RKO (cell line): ENCODE measurements around the gene SPTA1.
"Not testable (repeated sequence)": the region's sequence is repeated elsewhere in the genome, so short reads cannot be mapped to it uniquely, and the experiment has no call there.

ENCODE experiments used
- DNase-seq: peaks from one replicate; pipeline ENCODE4 v3.0.0-alpha.2; 2016; ENCODE audit warnings: low spot score

Gene SPTA1

GRCh38 chr1:158686111-158687009, at the start of gene SPTA1:
Gene SPTA1 (minus strand): TSS chr1:158686715. CDS start chr1:158686517, 198 bp downstream.
- DNase-seq: no peak

DNA sequence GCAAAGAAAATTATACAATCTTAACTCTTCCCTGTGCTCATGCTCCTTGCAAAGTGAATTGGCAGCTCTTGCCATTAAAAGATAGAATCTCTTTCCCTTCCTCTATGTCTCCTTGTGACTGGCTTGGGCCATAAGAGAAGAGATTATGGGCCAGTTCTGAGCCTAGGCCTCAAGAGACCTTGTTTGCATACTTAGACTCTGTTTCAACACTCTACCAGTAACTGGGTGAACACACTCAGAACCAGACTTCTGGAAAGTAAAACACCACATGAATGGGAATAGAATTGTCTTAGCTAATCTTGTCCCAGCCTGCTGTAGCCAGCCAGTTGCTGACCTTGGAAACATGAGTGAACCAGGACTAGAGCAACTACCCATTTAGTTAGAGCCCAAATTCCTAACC, 49.3 kb upstream of the SPTA1 start:
- no peak for DNase-seq

- no peak for DNase-seq
These were observed 46.0 kb upstream of the SPTA1 start for GRCh38 chr1:158732524-158732923.

- no peak for DNase-seq
These were observed 45.2 kb upstream of the SPTA1 start for GRCh38 chr1:158731707-158732106.

DNA sequence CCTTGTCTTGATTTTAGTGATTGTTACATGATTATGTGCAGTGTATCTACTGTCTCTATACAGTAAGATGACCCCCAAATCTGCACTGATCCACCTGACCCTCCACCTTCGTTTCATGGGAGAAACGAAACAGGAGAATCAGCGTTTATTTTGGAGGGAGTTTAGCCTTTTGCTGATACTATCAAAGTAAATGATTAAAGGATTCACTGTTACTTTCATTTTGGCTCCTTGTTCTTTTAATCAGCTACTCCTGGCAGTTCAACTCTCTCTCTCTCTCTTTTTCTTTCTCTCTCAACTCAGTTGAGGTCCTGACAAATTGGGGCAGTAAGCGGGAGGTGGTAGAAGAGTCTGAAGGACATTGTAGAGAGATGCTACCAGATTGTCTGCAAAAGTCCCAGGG, 43.9 kb upstream of the SPTA1 start:
- DNase-seq: no peak

DNA sequence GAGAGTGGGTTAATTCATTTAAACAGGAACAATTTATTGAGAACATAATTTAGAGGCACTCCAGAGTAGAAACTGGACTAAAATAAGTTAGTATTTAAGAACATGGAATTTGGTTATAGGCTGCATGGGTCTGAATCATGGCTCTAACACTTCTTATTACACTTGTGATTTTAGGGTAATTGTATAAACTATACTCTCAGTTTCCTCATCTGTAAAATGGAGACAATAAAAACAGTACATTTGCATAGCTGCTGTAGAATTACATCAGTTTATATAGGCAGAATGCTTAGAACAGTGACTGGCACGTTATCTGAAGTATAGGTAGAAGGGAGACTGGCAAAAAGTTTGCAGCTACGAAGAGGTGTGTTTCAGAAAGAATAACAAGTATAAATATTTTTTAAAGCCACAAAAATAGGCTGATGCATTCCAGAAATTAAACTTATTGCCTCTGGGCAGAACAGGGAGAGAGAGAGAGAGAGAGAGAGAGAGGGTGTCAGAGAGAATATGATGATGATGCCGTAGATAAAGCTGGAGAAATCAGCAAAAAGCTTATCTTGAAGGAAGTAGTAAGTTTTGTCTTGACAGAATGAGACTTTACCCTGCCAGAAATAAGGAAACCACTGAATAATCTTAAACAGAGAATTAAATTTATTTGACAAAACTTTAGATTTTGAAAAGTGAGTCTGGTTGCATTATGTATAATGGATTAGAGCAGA, 42.2 kb upstream of the SPTA1 start:
- DNase-seq: no peak

- no peak for DNase-seq
These were observed 37.9 kb upstream of the SPTA1 start for GRCh38 chr1:158724442-158724841.

DNA sequence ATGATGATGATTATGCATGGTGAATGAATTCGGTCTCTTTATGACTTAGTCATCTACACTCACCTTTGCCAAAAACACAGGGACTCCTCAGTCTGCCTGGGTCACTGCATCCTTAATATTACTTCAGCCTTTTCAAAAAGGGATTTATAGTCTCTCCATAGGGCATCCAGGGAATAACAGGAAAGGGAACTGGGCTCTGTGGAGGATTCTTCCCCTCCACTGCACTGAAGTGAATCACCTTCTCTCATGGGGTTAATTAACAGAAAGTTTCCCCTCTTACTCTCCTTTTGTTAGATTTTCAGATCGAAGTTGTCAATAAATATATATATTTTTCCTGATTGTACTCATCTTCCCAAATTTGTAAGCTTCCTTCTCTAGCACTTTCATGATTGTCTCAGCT, 34.1 kb upstream of the SPTA1 start, which contains the start of gene OR6K3:
TSS of gene OR6K3 (minus strand) at position 101 of the 400 bp plus-strand sequence. CDS start 2,605 bp downstream, outside the sequence.
- DNase-seq: no peak

DNA sequence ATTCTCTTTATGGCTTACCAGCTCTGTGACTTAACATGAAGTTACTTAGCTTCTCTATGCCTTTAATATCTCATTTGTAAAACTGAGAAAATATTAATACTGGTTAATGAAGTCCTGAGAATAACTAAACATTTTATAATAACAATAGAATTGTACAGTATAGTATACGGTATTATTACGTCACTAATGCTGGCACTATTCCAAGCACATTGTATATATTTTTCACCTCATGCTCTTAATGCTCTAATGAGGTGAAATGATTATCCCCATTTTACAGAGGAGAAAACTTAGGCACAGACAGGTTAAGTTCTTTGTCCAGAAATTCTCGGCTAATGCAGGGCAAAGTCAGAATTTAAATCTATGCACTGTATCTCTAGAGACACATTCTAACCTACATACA, 33.1 kb upstream of the SPTA1 start:
- no peak for DNase-seq

GRCh38 chr1:158717344-158717743, 30.8 kb upstream of the SPTA1 start:
- DNase-seq: no peak

DNA sequence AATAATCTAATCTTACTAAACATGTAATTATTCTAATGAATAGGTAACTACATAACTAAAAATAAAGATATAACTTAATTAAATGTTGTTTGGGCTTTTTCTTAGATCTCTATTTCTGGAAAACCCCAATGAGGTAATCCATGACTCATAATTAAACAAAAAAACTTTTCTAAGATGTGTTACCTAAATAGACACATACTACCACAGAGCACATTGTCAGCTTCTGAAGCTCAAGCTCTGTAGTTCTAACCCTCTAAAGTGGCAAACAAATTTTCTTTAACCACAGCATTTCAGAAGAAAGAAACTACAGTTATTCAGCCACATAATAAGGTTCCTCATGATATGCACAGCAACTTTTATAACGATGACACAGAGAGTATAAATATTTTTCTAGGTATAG, 29.8 kb upstream of the SPTA1 start:
- no peak for DNase-seq

DNA sequence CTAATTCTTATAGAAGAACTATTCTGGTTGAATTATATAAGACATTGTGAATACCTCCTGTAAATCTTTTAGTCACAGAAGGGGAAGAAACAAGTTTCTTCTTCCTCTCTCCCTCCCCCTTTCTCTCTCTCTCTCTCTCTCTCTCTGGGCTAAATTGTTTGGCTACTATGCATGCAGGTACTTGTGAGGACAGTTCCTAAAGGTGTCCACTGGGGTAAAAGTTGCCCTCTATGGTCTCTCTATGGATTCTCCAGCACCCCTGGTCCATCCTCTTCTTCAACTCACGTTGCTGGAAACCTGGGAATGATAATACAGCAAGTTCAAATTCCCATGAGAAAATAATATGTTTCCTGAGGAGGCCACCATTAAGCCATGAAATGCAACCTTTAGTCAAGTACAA, 28.2 kb upstream of the SPTA1 start:
- DNase-seq: no peak

DNA sequence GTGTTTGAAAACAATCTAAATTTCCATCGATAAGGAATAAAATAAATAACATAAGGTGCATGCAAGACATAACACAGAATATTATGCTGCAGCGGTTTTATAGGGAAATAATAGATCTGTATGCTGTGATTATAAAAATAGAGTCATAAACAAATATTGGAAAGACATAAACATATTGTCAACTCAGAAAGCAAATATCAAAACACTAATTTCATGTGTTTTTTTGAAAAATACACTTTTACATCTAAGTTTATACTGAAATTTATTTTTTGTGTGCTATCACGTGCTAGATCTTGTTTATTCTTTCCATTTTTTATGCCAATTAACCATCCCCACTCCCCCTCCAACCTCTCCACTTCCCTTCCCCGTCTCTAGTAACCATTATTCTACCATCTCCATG, 24.6 kb upstream of the SPTA1 start:
- no peak for DNase-seq

DNA sequence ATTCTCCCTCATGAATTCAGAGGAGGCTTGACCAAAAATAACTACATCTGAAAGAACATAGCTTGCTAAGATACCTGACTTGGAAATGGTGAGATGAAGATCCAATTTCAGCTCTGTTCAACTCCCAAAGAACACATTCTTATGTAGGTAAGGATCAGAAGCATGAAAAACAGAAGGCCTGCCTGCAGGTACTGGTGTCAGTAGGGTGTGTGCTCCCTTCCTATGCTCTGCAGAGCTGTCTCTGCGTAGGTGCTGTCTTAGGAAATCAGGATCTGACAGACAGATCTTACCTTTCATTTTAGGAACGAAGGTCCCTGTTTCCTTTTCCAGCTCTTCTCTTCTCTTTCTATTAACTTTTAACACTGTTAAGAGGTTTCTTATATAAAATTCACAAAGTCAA, 19.6 kb upstream of the SPTA1 start:
- no peak for DNase-seq

GRCh38 chr1:158700552-158700951, 14.0 kb upstream of the SPTA1 start, which contains the start of gene OR6K2:
Gene OR6K2 (minus strand): TSS chr1:158700652. CDS start chr1:158700652, 0 bp downstream.
- DNase-seq: no peak

DNA sequence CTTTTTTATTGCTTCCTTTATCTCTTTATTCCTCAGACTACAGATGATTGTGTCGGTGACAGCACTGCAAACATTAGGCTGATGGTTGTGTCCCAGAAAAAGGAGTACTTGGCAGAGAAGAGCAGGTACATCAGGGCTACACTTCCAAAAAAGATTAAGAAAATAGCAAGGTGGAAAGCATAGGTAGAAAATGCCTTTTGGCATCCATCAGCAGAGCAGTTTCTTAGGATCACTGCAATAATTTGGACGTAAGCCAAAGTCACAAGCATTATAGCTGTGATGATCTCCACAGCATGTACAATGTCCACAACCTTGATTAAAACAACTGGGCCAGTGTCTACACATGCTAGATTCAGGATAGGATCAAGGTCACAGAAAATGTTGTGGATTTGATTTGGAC, 8.1 kb upstream of the SPTA1 start:
- no peak for DNase-seq

DNA sequence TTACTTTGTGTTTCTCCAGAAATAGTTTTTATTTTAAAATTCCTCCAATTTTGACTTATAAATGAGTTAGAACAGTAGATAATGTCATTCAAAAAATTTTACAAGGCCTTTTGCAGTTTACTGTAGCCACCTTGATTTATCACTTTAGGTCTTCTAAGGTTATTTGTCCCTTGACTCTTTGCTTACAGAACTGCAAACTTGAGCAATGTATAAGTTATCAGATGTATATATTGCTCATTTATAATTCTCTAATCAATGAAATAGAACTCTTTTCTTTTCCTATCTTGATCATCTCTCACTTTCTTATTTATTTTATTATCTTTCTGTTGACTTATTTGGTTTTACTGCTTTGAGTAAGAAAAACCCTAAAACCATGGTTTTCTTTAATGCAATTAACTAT, 5.8 kb upstream of the SPTA1 start:
- DNase-seq: no peak

- DNase-seq: no peak
These were observed 5.4 kb upstream of the SPTA1 start for GRCh38 chr1:158691907-158692306.

GRCh38 chr1:158691149-158691548, 4.6 kb upstream of the SPTA1 start:
- not testable (repeated sequence) for DNase-seq

- no peak for DNase-seq
These were observed 3.4 kb upstream of the SPTA1 start for GRCh38 chr1:158689875-158690274.

GRCh38 chr1:158689110-158689509, 2.6 kb upstream of the SPTA1 start:
- no peak for DNase-seq

DNA sequence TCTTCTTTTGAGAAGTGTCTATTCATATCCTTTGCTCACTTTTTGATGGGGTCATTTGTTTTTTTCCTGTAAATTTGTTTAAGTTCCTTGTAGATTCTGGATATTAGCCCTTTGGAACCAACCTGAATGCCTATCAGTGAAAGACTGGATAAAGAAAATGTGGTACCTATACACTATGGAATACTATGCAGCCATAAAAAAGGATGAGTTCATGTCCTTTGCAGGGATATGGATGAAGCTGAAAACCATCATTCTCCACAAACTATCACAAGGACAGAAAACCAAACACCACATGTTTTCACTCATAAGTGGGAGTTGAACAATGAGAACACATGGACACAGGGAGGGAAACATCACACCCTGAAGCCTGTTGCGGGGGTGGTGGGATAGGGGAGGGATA, 1.8 kb upstream of the SPTA1 start:
- not testable (repeated sequence) for DNase-seq

- DNase-seq: no peak
These were observed 522 bp upstream of the SPTA1 start for GRCh38 chr1:158687037-158687436.
